H1 (cell line): Measurements from ENCODE around the gene LYVE1. TPM values are rescaled to one million over a fixed set of nuclear protein-coding genes. Genes with fewer than 3 reads are reported as not detected.

ENCODE experiments used
- CTCF ChIA-PET: fragments of 300-600 bp; sonication (Branson Sonifier 250); formaldehyde crosslinking; loops from one replicate; lab custom pipeline; 2021; ENCODE audit not compliant: partially characterized antibody; lab: Charles Lee
- POLR2A ChIA-PET: fragments of 300-600 bp; sonication (Branson Sonifier 250); formaldehyde crosslinking; loops from one replicate; lab custom pipeline; 2021; ENCODE audit warnings: inconsistent platforms; ENCODE audit not compliant: partially characterized antibody; lab: Charles Lee
- DNase-seq, 2 experiments: peaks; one replicate each; pipeline versions ENCODE4 v3.0.0 to v3.0.0-alpha.2; 2010 to 2022; ENCODE audit warnings: low spot score in 2 of 2, low read depth in 1 of 2, mixed read lengths in 1 of 2
- FAIRE-seq: peaks from 2 replicates; lab custom pipeline; 2011; peaks lifted over from hg19 to GRCh38; lab: Jason Lieb, UNC
- H2AFZ ChIP-seq: 2 replicates; pipeline ENCODE4 v1.8.1; 2012; ENCODE audit warnings: low read length, inconsistent platforms
- H2AK5ac ChIP-seq: 2 replicates; pipeline ENCODE4 v1.6.1; 2013; ENCODE audit warnings: low read depth, low read length
- H2BK120ac ChIP-seq: replicated peaks from 2 replicates; pipeline ENCODE3; 2013; ENCODE audit warnings: low read depth, low read length, inconsistent platforms
- H2BK12ac ChIP-seq: 2 replicates; pipeline ENCODE4 v1.6.1; 2013; ENCODE audit warnings: low read depth, low read length
- H2BK15ac ChIP-seq: 2 replicates; pipeline ENCODE4 v1.6.1; 2013; ENCODE audit warnings: low read length
- H2BK20ac ChIP-seq: 2 replicates; pipeline ENCODE4 v1.6.1; 2013; ENCODE audit warnings: low read length
- H2BK5ac ChIP-seq: 2 replicates; pipeline ENCODE4 v1.6.1; 2013; ENCODE audit warnings: low read depth, low read length
- H3K14ac ChIP-seq: 2 replicates; pipeline ENCODE4 v1.6.1; 2013; ENCODE audit warnings: inconsistent platforms; ENCODE audit not compliant: insufficient read length
- H3K18ac ChIP-seq: 2 replicates; pipeline ENCODE4 v1.6.1; 2013; ENCODE audit warnings: low read length; ENCODE audit errors: extremely low read depth
- H3K23ac ChIP-seq: 2 replicates; pipeline ENCODE4 v1.6.1; 2013; ENCODE audit warnings: inconsistent platforms; ENCODE audit not compliant: insufficient read length
- H3K23me2 ChIP-seq: 2 replicates; pipeline ENCODE4 v1.6.1; 2013; ENCODE audit warnings: low read depth, low read length
- H3K27ac ChIP-seq: 2 replicates; pipeline ENCODE4 v1.6.1; 2011; ENCODE audit warnings: low read depth, low read length, inconsistent platforms
- H3K27me3 ChIP-seq, 4 experiments: replicated peaks in 1 of 4; 1 replicate in 1 of 4; 2 replicates in 3 of 4; pipeline versions ENCODE4 v1.6.1 to v1.8.1; 2011 to 2013; ENCODE audit warnings: low read length in 3 of 4, mild to moderate bottlenecking in 3 of 4, inconsistent platforms in 2 of 4, mixed read lengths in 2 of 4, moderate library complexity in 1 of 4; ENCODE audit not compliant: control insufficient read depth in 3 of 4, insufficient read depth in 3 of 4; ENCODE audit errors: extremely low read depth in 1 of 4
- H3K36me3 ChIP-seq, 4 experiments: 2 replicates each; pipeline versions ENCODE4 v1.6.1 to v1.8.1; 2011 to 2013; ENCODE audit warnings: mild to moderate bottlenecking in 4 of 4, low read length in 3 of 4, moderate library complexity in 2 of 4, control low read depth in 1 of 4, inconsistent platforms in 1 of 4; ENCODE audit not compliant: insufficient read depth in 4 of 4, control insufficient read depth in 2 of 4
- H3K4ac ChIP-seq: replicated peaks from 2 replicates; pipeline ENCODE3; 2013; ENCODE audit warnings: low read length, low read depth, mixed read lengths, inconsistent platforms; ENCODE audit not compliant: insufficient read length
- H3K4me1 ChIP-seq, 4 experiments: replicated peaks in 1 of 4; 1 replicate in 1 of 4; 2 replicates in 3 of 4; pipeline versions ENCODE4 v1.6.1 to v1.8.1; 2011 to 2013; ENCODE audit warnings: low read length in 3 of 4, inconsistent platforms in 2 of 4, mixed read lengths in 1 of 4; ENCODE audit not compliant: insufficient read depth in 4 of 4, control insufficient read depth in 3 of 4
- H3K4me2 ChIP-seq, 2 experiments: 2 replicates each; pipeline versions ENCODE4 v1.6.1 to v1.8.1; 2011 to 2013; ENCODE audit warnings: low read depth in 2 of 2, low read length in 2 of 2, control low read depth in 1 of 2, inconsistent platforms in 1 of 2, mild to moderate bottlenecking in 1 of 2; ENCODE audit not compliant: insufficient read depth in 1 of 2
- H3K4me3 ChIP-seq, 4 experiments: fragments of 200-600, 300-600 bp in 1 of 4; sonication (generic), shearing (Covaris generic), sonication (Bioruptor Twin) in 1 of 4; 2 replicates each; pipeline versions ENCODE4 v1.5.1 to v1.8.1; 2011 to 2016; ENCODE audit warnings: low read length in 4 of 4, low read depth in 3 of 4, control low read depth in 2 of 4, inconsistent platforms in 2 of 4, mild to moderate bottlenecking in 2 of 4, mixed read lengths in 1 of 4, moderate library complexity in 1 of 4; ENCODE audit not compliant: insufficient read depth in 2 of 4; ENCODE audit errors: extremely low read depth in 1 of 4
- H3K56ac ChIP-seq: replicated peaks from 2 replicates; pipeline ENCODE3; 2013; ENCODE audit warnings: low read depth, mild to moderate bottlenecking, mixed read lengths, low read length, inconsistent platforms; ENCODE audit not compliant: insufficient read length
- H3K79me1 ChIP-seq: 2 replicates; pipeline ENCODE4 v1.6.1; 2013; ENCODE audit warnings: low read depth, low read length, control low read depth
- H3K79me2 ChIP-seq, 2 experiments: 2 replicates each; pipeline versions ENCODE4 v1.6.1 to v1.8.1; 2012 to 2013; ENCODE audit warnings: low read length in 2 of 2, mild to moderate bottlenecking in 2 of 2, inconsistent platforms in 1 of 2; ENCODE audit not compliant: insufficient read depth in 2 of 2, control insufficient read depth in 1 of 2
- H3K9ac ChIP-seq, 4 experiments: replicated peaks in 1 of 4; 1 replicate in 1 of 4; 2 replicates in 3 of 4; pipeline versions ENCODE4 v1.6.1 to v1.8.1; 2011 to 2013; ENCODE audit warnings: low read depth in 3 of 4, low read length in 3 of 4, control low read depth in 2 of 4, mild to moderate bottlenecking in 2 of 4, moderate library complexity in 2 of 4, inconsistent platforms in 1 of 4; ENCODE audit errors: extremely low read depth in 1 of 4
- H3K9me3 ChIP-seq, 2 experiments: 2 replicates each; pipeline versions ENCODE4 v1.6.1 to v1.8.1; 2012 to 2013; ENCODE audit warnings: mild to moderate bottlenecking in 2 of 2, moderate library complexity in 2 of 2, control low read depth in 1 of 2, inconsistent platforms in 1 of 2, low read depth in 1 of 2, low read length in 1 of 2, mixed read lengths in 1 of 2; ENCODE audit not compliant: insufficient read depth in 2 of 2
- H4K20me1 ChIP-seq, 2 experiments: replicated peaks in 1 of 2; 2 replicates each; pipeline versions ENCODE3 to v1.8.1; 2011 to 2013; ENCODE audit warnings: inconsistent platforms in 2 of 2, low read length in 2 of 2, mild to moderate bottlenecking in 1 of 2; ENCODE audit not compliant: insufficient read depth in 2 of 2, control insufficient read depth in 1 of 2
- H4K5ac ChIP-seq: 2 replicates; pipeline ENCODE4 v1.6.1; 2013; ENCODE audit warnings: low read length, low read depth, mixed read lengths, inconsistent platforms; ENCODE audit not compliant: insufficient read length
- H4K8ac ChIP-seq: 2 replicates; pipeline ENCODE4 v1.8.0; 2013; ENCODE audit warnings: mild to moderate bottlenecking, moderate library complexity, low read length, inconsistent platforms; ENCODE audit not compliant: insufficient read depth; ENCODE audit errors: extremely low read depth
- H4K91ac ChIP-seq: replicated peaks from 2 replicates; pipeline ENCODE3; 2013; ENCODE audit warnings: low read length, mixed read lengths, inconsistent platforms; ENCODE audit not compliant: insufficient read length
- CTBP2 ChIP-seq: IDR thresholded peaks from 2 replicates; pipeline ENCODE4 v1.7.0; 2011; ENCODE audit warnings: borderline replicate concordance, mild to moderate bottlenecking, moderate library complexity, mixed read lengths, low read length; ENCODE audit not compliant: insufficient read depth, insufficient read length
- EGR1 ChIP-seq: IDR thresholded peaks from 2 replicates; pipeline ENCODE4 v1.6.1; 2011; ENCODE audit warnings: low read depth, low read length, borderline replicate concordance
- WGBS, 2 experiments: shearing (Covaris generic) in 1 of 2; methylation state at CpG; one replicate each; pipeline versions ENCODE4 v1.1.6 to v1.1.7; 2013 to 2015; ENCODE audit warnings: low lambda C conversion rate in 2 of 2, mixed read lengths in 2 of 2, inconsistent platforms in 1 of 2, low coverage in 1 of 2, missing lambda C conversion rate in 1 of 2; ENCODE audit not compliant: insufficient replicate concordance in 2 of 2, insufficient coverage in 1 of 2, insufficient read length in 1 of 2; ENCODE audit errors: extremely low coverage in 1 of 2, missing lambda C conversion rate in 1 of 2; 5-methylcytosine and 5-hydroxymethylcytosine counted together
- polyA plus RNA-seq, 7 experiments: library from polyadenylated mRNA; depleted of rRNA in 3 of 7; stranded (reverse) in 5 of 7; unstranded in 2 of 7; fragments of >200 nt in 5 of 7; fragments of 200-250 nt in 2 of 7; gene quantifications; 1 replicate in 5 of 7; 2 replicates in 1 of 7; 4 replicates in 1 of 7; pipeline versions ENCODE4 v1.2.1 to v1.2.3, GENCODE V29; 2011 to 2013; ENCODE audit warnings: missing spikeins in 2 of 7, mixed read lengths in 2 of 7
- total RNA-seq: library from RNA; stranded (reverse); fragmentation: NEBNext Ultra II Directional; extraction: Animal tissue kit (Norgen Biotek cat#: 25700); gene quantifications from 2 replicates; pipeline ENCODE4 v1.2.1, GENCODE V29; 2021

Gene LYVE1
- total and polyA plus RNA-seq, 2 of the 8 experiments (the other 6 are each of a cell fraction or from before 2014, with no cell fraction given), result 0.09 TPM; not detected in 1

DNA sequence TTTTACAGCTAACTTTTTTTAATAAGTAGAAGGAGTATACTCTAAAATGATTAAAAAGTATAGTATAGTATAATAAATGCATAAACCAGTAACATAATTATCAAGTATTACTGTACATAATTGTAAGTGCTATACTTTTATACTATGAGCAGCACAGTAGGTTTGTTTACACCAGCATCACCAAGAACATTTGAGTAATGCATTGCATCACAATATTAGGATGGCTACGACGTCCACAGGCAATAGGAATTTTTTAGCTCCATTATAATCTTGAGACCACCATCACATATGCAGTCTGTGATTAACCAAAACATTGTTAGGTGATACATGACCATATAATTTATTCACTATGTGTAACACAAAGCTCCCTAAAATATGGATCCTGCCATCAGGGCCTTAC is 47.9 kb downstream of the LYVE1 start:
- no peaks in the 10 kb centered on the region for H3K79me1 ChIP-seq
- H2AFZ ChIP-seq, result no peak overlapping the region
- no peaks in the 10 kb centered on the region for H3K79me2 ChIP-seq
- TF ChIP-seq EGR1 (no peak), CTBP2 (no peak)
- H3K56ac ChIP-seq, result no peak overlapping the region
- no peaks in the 10 kb centered on the region for H4K20me1 ChIP-seq
- H3K4me2 ChIP-seq, result no peak overlapping the region
- ChIA-PET POLR2A (interaction anchor here (1.9 kb wide), 2 partner anchors 10 to 12 kb away, joined by 5 to 7 read pairs; no protein-coding TSS in a partner anchor), CTCF (interaction anchor here (0.6 to 1.6 kb wide), 5 partner anchors 20 to 137 kb away, joined by 3 to 5 read pairs (median 3); partner anchors contain the start of gene RNF141)
- H3K27me3 ChIP-seq, result no peaks in the 10 kb centered on the region
- H2BK20ac ChIP-seq, result no peak overlapping the region
- 98% methylated on average over 2 of the region's 2 CpGs; no CpG with 5 or more reads in 1 of the 2 experiments for WGBS, 2 experiments
- H3K27ac ChIP-seq, result no peak overlapping the region
- H4K5ac ChIP-seq, result no peak overlapping the region
- no peak overlapping the region for H2BK12ac ChIP-seq
- H3K9me3 ChIP-seq, result no peaks in the 10 kb centered on the region
- H4K91ac ChIP-seq, result no peak overlapping the region
- H2BK5ac ChIP-seq, result no peak overlapping the region
- H2BK15ac ChIP-seq, result no peak overlapping the region
- H3K23me2 ChIP-seq, result no peaks in the 10 kb centered on the region
- H2BK120ac ChIP-seq, result no peak overlapping the region
- DNase-seq, result no peak
- H3K4me1 ChIP-seq, result no peaks in the 10 kb centered on the region
- H3K9ac ChIP-seq, result no peak overlapping the region
- H3K36me3 ChIP-seq, result peaks cover 0 to 8% (median 3%) of the 10 kb centered on the region in 4 experiments; a peak in 3 of 8 replicates
- no peak overlapping the region for H3K23ac ChIP-seq
- H3K4me3 ChIP-seq, result no peak overlapping the region
- no peak overlapping the region for H2AK5ac ChIP-seq
- H3K4ac ChIP-seq, result no peak overlapping the region
- FAIRE-seq, result no peak
- no peak overlapping the region for H3K18ac ChIP-seq
- H4K8ac ChIP-seq, result no peak overlapping the region
- no peak overlapping the region for H3K14ac ChIP-seq
